HAP-1 (cell line): ENCODE data around the gene PRSS50.

Source experiments
- DNase-seq, 2 experiments: peaks; one replicate each; pipeline ENCODE4 v3.0.0-alpha.2; 2016 to 2020; ENCODE audit warnings: low spot score in 2 of 2
- H3K27me3 ChIP-seq: fragments of 250-450 bp; sonication (Bioruptor Pico); 2 replicates; pipeline ENCODE4 v1.5.1; 2020; ENCODE audit warnings: low read depth, mild to moderate bottlenecking, moderate library complexity
- H3K36me3 ChIP-seq: fragments of 250-450 bp; sonication (Bioruptor Pico); replicated peaks from 2 replicates; pipeline ENCODE4 v1.5.1; 2020; ENCODE audit warnings: mild to moderate bottlenecking
- H3K4me1 ChIP-seq: fragments of 250-450 bp; sonication (Bioruptor Pico); 2 replicates; pipeline ENCODE4 v1.5.1; 2020; ENCODE audit warnings: mild to moderate bottlenecking
- H3K4me3 ChIP-seq: fragments of 250-450 bp; sonication (Bioruptor Pico); 2 replicates; pipeline ENCODE4 v1.5.1; 2020; ENCODE audit warnings: mild to moderate bottlenecking, moderate library complexity
- H3K9me3 ChIP-seq: fragments of 250-450 bp; sonication (Bioruptor Pico); 2 replicates; pipeline ENCODE4 v1.5.1; 2020; ENCODE audit warnings: mild to moderate bottlenecking, moderate library complexity
- in situ Hi-C: fragments of 300-500 bp; cut with MboI; formaldehyde crosslinking; loops from 3 replicates; pipeline ENCODE4 v1.14.3; 2020; ENCODE audit warnings: low sequenced_read_pairs, inconsistent platforms, mixed read lengths

Gene PRSS50

GRCh38 chr3:46737329-46737731 is 19.7 kb upstream of the PRSS50 start:
- Histone ChIP-seq H3K4me1 (no peaks in the 10 kb centered on the region), H3K36me3 (no peaks in the 10 kb centered on the region), H3K9me3 (no peaks in the 10 kb centered on the region), H3K27me3 (no peaks in the 10 kb centered on the region), H3K4me3 (no peak overlapping the region)
- in situ Hi-C loops, result no loop called here
- no peak for DNase-seq

GRCh38 chr3:46736006-46736872 is 18.6 kb upstream of the PRSS50 start:
- H3K36me3 ChIP-seq, result no peaks in the 10 kb centered on the region
- no peaks in the 10 kb centered on the region for H3K4me1 ChIP-seq
- no peak for DNase-seq
- in situ Hi-C loops, result no loop called here
- H3K9me3 ChIP-seq, result no peaks in the 10 kb centered on the region
- H3K4me3 ChIP-seq, result no peak overlapping the region
- H3K27me3 ChIP-seq, result peaks cover 7% of the 10 kb centered on the region

- no peaks in the 10 kb centered on the region for H3K9me3 ChIP-seq
- in situ Hi-C loops, result no loop called here
- no peak for DNase-seq
- H3K36me3 ChIP-seq, result no peaks in the 10 kb centered on the region
- H3K4me3 ChIP-seq, result no peak overlapping the region
- H3K4me1 ChIP-seq, result no peaks in the 10 kb centered on the region
- H3K27me3 ChIP-seq, result peaks cover 20% of the 10 kb centered on the region
Measured at GRCh38 chr3:46734773-46735172, 17.1 kb upstream of the PRSS50 start.

GRCh38 chr3:46733026-46733800 is 15.5 kb upstream of the PRSS50 start:
- Histone ChIP-seq H3K36me3 (no peaks in the 10 kb centered on the region), H3K4me1 (no peaks in the 10 kb centered on the region), H3K9me3 (no peaks in the 10 kb centered on the region), H3K4me3 (no peak overlapping the region), H3K27me3 (peaks cover 32% of the 10 kb centered on the region)
- no peak for DNase-seq
- in situ Hi-C loops, result no loop called here

DNA sequence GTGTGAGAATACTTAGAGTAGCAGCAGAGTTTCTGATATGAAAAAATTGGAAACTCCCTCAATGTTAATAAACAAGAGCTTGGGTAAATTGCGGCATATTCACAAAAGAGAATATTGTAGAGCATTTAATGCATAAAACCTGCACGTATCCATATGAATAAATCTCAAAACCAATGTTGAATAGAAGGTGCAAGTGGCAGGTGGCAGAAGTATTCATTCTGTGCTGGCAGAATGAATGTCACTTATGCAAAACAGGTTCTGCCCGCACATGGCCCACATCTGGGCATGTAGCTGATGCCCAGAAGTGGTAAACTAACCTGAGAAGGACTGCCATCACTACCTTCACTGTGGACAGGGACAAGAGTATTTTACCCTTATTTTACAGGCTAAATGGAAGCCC is 14.1 kb upstream of the PRSS50 start:
- H3K4me1 ChIP-seq, result peaks cover 9% of the 10 kb centered on the region; the same call in 1 of the 2 replicates
- peaks cover 32% of the 10 kb centered on the region for H3K27me3 ChIP-seq
- no peaks in the 10 kb centered on the region for H3K36me3 ChIP-seq
- H3K9me3 ChIP-seq, result no peaks in the 10 kb centered on the region
- DNase-seq, result no peak
- in situ Hi-C loops, result no loop called here
- H3K4me3 ChIP-seq, result no peak overlapping the region

- DNase-seq, result no peak
- Histone ChIP-seq H3K36me3 (no peaks in the 10 kb centered on the region), H3K4me1 (peaks cover 9% of the 10 kb centered on the region; the same call in 1 of the 2 replicates), H3K9me3 (no peaks in the 10 kb centered on the region), H3K4me3 (no peak overlapping the region), H3K27me3 (peaks cover 32% of the 10 kb centered on the region)
- in situ Hi-C loops, result no loop called here
Measured at GRCh38 chr3:46730819-46731218, 13.2 kb upstream of the PRSS50 start.

DNA sequence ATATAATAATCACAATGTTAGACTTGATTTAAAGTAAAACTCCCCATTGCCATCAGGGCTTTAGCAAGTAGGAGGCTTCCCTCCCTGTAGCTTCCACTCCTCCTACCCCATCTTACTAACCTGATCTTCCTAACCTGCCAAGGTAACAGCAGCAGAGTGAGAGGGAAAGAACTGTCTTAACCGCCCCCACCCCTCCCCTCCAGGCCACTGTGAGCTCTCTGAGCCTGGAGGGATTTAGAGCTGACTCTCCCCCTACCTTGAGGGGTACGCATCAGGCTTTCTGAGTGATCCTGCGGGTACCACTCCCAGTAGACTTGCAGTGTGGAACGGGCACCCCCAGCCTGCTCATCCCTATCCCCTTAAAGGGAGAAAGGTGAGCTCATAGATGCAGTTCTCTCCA is 11.4 kb upstream of the PRSS50 start:
- H3K4me1 ChIP-seq, result peaks cover 9% of the 10 kb centered on the region; the same call in 1 of the 2 replicates
- in situ Hi-C loops, result no loop called here
- no peaks in the 10 kb centered on the region for H3K36me3 ChIP-seq
- H3K4me3 ChIP-seq, result no peak overlapping the region
- DNase-seq, result no peak
- H3K27me3 ChIP-seq, result peaks cover 32% of the 10 kb centered on the region
- H3K9me3 ChIP-seq, result no peaks in the 10 kb centered on the region

- H3K4me1 ChIP-seq, result peaks cover 9% of the 10 kb centered on the region; the same call in 1 of the 2 replicates
- in situ Hi-C loops, result no loop called here
- H3K4me3 ChIP-seq, result no peak overlapping the region
- peaks cover 20% of the 10 kb centered on the region for H3K27me3 ChIP-seq
- DNase-seq, result no peak
- no peaks in the 10 kb centered on the region; the same call in 1 of the 2 replicates for H3K36me3 ChIP-seq
- H3K9me3 ChIP-seq, result no peaks in the 10 kb centered on the region
Measured at GRCh38 chr3:46725621-46726314, 8.1 kb upstream of the PRSS50 start.

GRCh38 chr3:46724424-46724823 is 6.8 kb upstream of the PRSS50 start:
- Histone ChIP-seq H3K9me3 (no peaks in the 10 kb centered on the region), H3K4me1 (peaks cover 9% of the 10 kb centered on the region; the same call in 1 of the 2 replicates), H3K27me3 (peaks cover 9% of the 10 kb centered on the region; the same call in 1 of the 2 replicates), H3K4me3 (no peak overlapping the region), H3K36me3 (no peaks in the 10 kb centered on the region; the same call in 1 of the 2 replicates)
- in situ Hi-C loops, result loop anchor here (25.0 kb wide), 1 partner anchor 638 kb away; no protein-coding TSS in a partner anchor
- no peak for DNase-seq

GRCh38 chr3:46722443-46722842 is 4.8 kb upstream of the PRSS50 start:
- in situ Hi-C loops, result loop anchor here (25.0 kb wide), 1 partner anchor 640 kb away; no protein-coding TSS in a partner anchor

GRCh38 chr3:46721009-46721408 is 3.3 kb upstream of the PRSS50 start:
- DNase-seq, result no peak
- Histone ChIP-seq H3K36me3 (no peaks in the 10 kb centered on the region; the same call in 1 of the 2 replicates), H3K27me3 (no peaks in the 10 kb centered on the region; the same call in 1 of the 2 replicates), H3K4me1 (no peaks in the 10 kb centered on the region), H3K9me3 (no peaks in the 10 kb centered on the region), H3K4me3 (no peak overlapping the region)
- in situ Hi-C loops, result loop anchor here (25.0 kb wide), 1 partner anchor 641 kb away; no protein-coding TSS in a partner anchor

More at GRCh38 chr3:46722443-46722842, 4.8 kb upstream of the PRSS50 start:
- Histone ChIP-seq H3K27me3 (no peaks in the 10 kb centered on the region; the same call in 1 of the 2 replicates), H3K9me3 (no peaks in the 10 kb centered on the region), H3K4me3 (no peak overlapping the region), H3K4me1 (peaks cover 4% of the 10 kb centered on the region; the same call in 1 of the 2 replicates), H3K36me3 (no peaks in the 10 kb centered on the region; the same call in 1 of the 2 replicates)
- DNase-seq, result no peak

DNA sequence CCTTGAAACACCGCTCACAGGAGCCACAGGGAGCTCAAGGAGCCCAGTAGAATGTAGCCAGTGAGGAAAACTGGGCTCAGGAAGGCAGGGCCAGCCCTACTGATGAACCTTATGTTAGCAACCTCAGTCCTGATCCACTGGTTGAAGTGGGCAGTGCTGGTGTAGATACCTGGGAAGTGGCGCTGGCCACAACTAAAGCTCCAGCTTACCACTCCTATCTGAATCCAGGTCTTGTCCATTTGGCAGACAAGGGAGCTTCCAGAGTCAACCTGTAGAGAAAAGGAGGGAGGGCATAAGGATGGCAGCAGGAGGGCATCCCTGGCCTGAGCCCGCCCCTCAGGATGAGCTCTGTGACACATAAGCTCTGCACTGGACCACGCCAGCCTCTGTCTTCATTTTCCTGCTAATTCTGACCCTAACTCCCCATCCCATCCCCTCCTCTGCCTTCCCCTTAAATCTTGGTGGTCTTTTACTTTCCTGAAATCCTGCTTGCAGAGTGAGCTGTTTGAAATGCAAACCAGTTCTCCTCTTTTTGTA is 2.1 kb upstream of the PRSS50 start:
- Histone ChIP-seq H3K27me3 (no peaks in the 10 kb centered on the region; the same call in 1 of the 2 replicates), H3K9me3 (no peaks in the 10 kb centered on the region), H3K36me3 (no peaks in the 10 kb centered on the region; the same call in 1 of the 2 replicates), H3K4me1 (no peaks in the 10 kb centered on the region), H3K4me3 (no peak overlapping the region)
- in situ Hi-C loops, result loop anchor here (25.0 kb wide), 1 partner anchor 642 kb away; no protein-coding TSS in a partner anchor
- DNase-seq, result no peak
